ENCODE results near the gene SLC34A1. TPM values are rescaled to one million over a fixed set of nuclear protein-coding genes. Genes with fewer than 3 reads are reported as not detected.

The SLC34A1 gene
- total and polyA plus RNA-seq, 5 donors = not detected

- Histone ChIP-seq H3K9me3 (ENCODE audit: control insufficient read depth, low read length) (no peaks in the 10 kb centered on the region), H3K4me3 (ENCODE audit: low read length) (peak overlapping the region; percentile 57), H3K27ac (ENCODE audit: low read length) (peak overlapping the region; percentile 92), H3K4me1 (ENCODE audit: control insufficient read depth, insufficient read depth, low read length) (peaks cover 11% of the 10 kb centered on the region), H3K27me3 (ENCODE audit: control insufficient read depth, insufficient read depth) (no peaks in the 10 kb centered on the region)
- ATAC-seq (peak in 1 of 2 donors; percentile 0), DNase-seq (peak in 1 of 3 donors; percentile 79)
- 32% methylated on average over 13 of the region's 13 CpGs for WGBS
- intact Hi-C loops (cut with DNase I) = no loop called here
These were observed 41.1 kb downstream of the SLC34A1 start for GRCh38 chr5:177425196-177425800.

- H3K4me1 ChIP-seq (ENCODE audit: control insufficient read depth, insufficient read depth, low read length) = peaks cover 11% of the 10 kb centered on the region
- DNase-seq (peak; percentile 99 to 100 (median 100)), ATAC-seq (peak; percentile 98)
- WGBS = under 1% methylated on average over 52 of the region's 52 CpGs
- no peaks in the 10 kb centered on the region for H3K9me3 ChIP-seq (ENCODE audit: control insufficient read depth, low read length)
- intact Hi-C loops (cut with DNase I) = no loop called here
- no peaks in the 10 kb centered on the region for H3K27me3 ChIP-seq (ENCODE audit: control insufficient read depth, insufficient read depth)
- peak overlapping the region; percentile 92 for H3K27ac ChIP-seq (ENCODE audit: low read length)
- peak overlapping the region; percentile 57 for H3K4me3 ChIP-seq (ENCODE audit: low read length)
These were observed 41.7 kb downstream of the SLC34A1 start for GRCh38 chr5:177425801-177426565.

- WGBS = under 1% methylated on average over 82 of the region's 82 CpGs
- Histone ChIP-seq H3K4me1 (ENCODE audit: control insufficient read depth, insufficient read depth, low read length) (peaks cover 11% of the 10 kb centered on the region), H3K27ac (ENCODE audit: low read length) (peak within 1 kb of the TSS; percentile 93), H3K4me3 (ENCODE audit: low read length) (peak within 1 kb of the TSS; percentile 89), H3K9me3 (ENCODE audit: control insufficient read depth, low read length) (no peaks in the 10 kb centered on the region), H3K27me3 (ENCODE audit: control insufficient read depth, insufficient read depth) (no peaks in the 10 kb centered on the region)
- intact Hi-C loops (cut with DNase I) = no loop called here
- DNase-seq (peak; percentile 41 to 84 (median 76)), ATAC-seq (no peak)
These were observed 42.5 kb downstream of the SLC34A1 start, which contains the start of gene GRK6 for GRCh38 chr5:177426566-177427210. GRK6 (plus strand) TSS chr5:177426676; CDS start chr5:177426846, 170 bp downstream.

GRCh38 chr5:177427211-177427822 lies 43.1 kb downstream of the SLC34A1 start:
- Histone ChIP-seq H3K27me3 (ENCODE audit: control insufficient read depth, insufficient read depth) (no peaks in the 10 kb centered on the region), H3K4me1 (ENCODE audit: control insufficient read depth, insufficient read depth, low read length) (peaks cover 11% of the 10 kb centered on the region)
- intact Hi-C loops (cut with DNase I) = no loop called here

GRCh38 chr5:177427919-177428573 lies 43.8 kb downstream of the SLC34A1 start:
- Histone ChIP-seq H3K27ac (ENCODE audit: low read length) (no peak overlapping the region), H3K4me1 (ENCODE audit: control insufficient read depth, insufficient read depth, low read length) (peaks cover 11% of the 10 kb centered on the region)
- WGBS = 74% methylated on average over 11 of the region's 11 CpGs

More at GRCh38 chr5:177427211-177427822, 43.1 kb downstream of the SLC34A1 start:
- no peak for ATAC-seq
- Histone ChIP-seq H3K4me3 (ENCODE audit: low read length) (peak overlapping the region; percentile 89), H3K9me3 (ENCODE audit: control insufficient read depth, low read length) (no peaks in the 10 kb centered on the region), H3K27ac (ENCODE audit: low read length) (no peak overlapping the region)
- 11% methylated on average over 11 of the region's 11 CpGs for WGBS
- DNase-seq = peak in 1 of 3 donors; percentile 30

GRCh38 chr5:177428574-177429217 lies 44.5 kb downstream of the SLC34A1 start:
- no peaks in the 10 kb centered on the region for H3K27me3 ChIP-seq (ENCODE audit: control insufficient read depth, insufficient read depth)
- intact Hi-C loops (cut with DNase I) = no loop called here
- ATAC-seq = no peak
- no peak overlapping the region for H3K27ac ChIP-seq (ENCODE audit: low read length)
- DNase-seq = peak in 2 of 3 donors; percentile 33 to 45
- 86% methylated on average over 10 of the region's 10 CpGs for WGBS
- H3K4me1 ChIP-seq (ENCODE audit: control insufficient read depth, insufficient read depth, low read length) = peaks cover 11% of the 10 kb centered on the region
- no peaks in the 10 kb centered on the region for H3K9me3 ChIP-seq (ENCODE audit: control insufficient read depth, low read length)
- no peak overlapping the region for H3K4me3 ChIP-seq (ENCODE audit: low read length)

More at GRCh38 chr5:177427919-177428573, 43.8 kb downstream of the SLC34A1 start:
- DNase-seq = peak in 2 of 3 donors; percentile 50 to 60
- no peaks in the 10 kb centered on the region for H3K27me3 ChIP-seq (ENCODE audit: control insufficient read depth, insufficient read depth)
- H3K4me3 ChIP-seq (ENCODE audit: low read length) = peak overlapping the region; percentile 89
- H3K9me3 ChIP-seq (ENCODE audit: control insufficient read depth, low read length) = no peaks in the 10 kb centered on the region
- intact Hi-C loops (cut with DNase I) = no loop called here
- no peak for ATAC-seq

GRCh38 chr5:177429248-177430040 lies 45.2 kb downstream of the SLC34A1 start:
- DNase-seq (peak; percentile 61 to 86 (median 79)), ATAC-seq (no peak)
- H3K9me3 ChIP-seq (ENCODE audit: control insufficient read depth, low read length) = no peaks in the 10 kb centered on the region
- intact Hi-C loops (cut with DNase I) = no loop called here
- peaks cover 11% of the 10 kb centered on the region for H3K4me1 ChIP-seq (ENCODE audit: control insufficient read depth, insufficient read depth, low read length)
- H3K27me3 ChIP-seq (ENCODE audit: control insufficient read depth, insufficient read depth) = no peaks in the 10 kb centered on the region
- H3K4me3 ChIP-seq (ENCODE audit: low read length) = no peak overlapping the region
- 82% methylated on average over 6 of the region's 6 CpGs for WGBS
- H3K27ac ChIP-seq (ENCODE audit: low read length) = no peak overlapping the region

- WGBS = 89% methylated on average over 26 of the region's 26 CpGs
- DNase-seq (peak in 1 of 3 donors; percentile 46), ATAC-seq (no peak)
- H3K9me3 ChIP-seq (ENCODE audit: control insufficient read depth, low read length) = no peaks in the 10 kb centered on the region
- no peaks in the 10 kb centered on the region for H3K27me3 ChIP-seq (ENCODE audit: control insufficient read depth, insufficient read depth)
- H3K4me1 ChIP-seq (ENCODE audit: control insufficient read depth, insufficient read depth, low read length) = peaks cover 11% of the 10 kb centered on the region
- no peak overlapping the region for H3K27ac ChIP-seq (ENCODE audit: low read length)
- no peak overlapping the region for H3K4me3 ChIP-seq (ENCODE audit: low read length)
- intact Hi-C loops (cut with DNase I) = no loop called here
These were observed 46.1 kb downstream of the SLC34A1 start for GRCh38 chr5:177430140-177430951.

- ATAC-seq = no peak
- intact Hi-C loops (cut with DNase I) = no loop called here
- no peak overlapping the region for H3K4me3 ChIP-seq (ENCODE audit: low read length)
- H3K27me3 ChIP-seq (ENCODE audit: control insufficient read depth, insufficient read depth) = no peaks in the 10 kb centered on the region
- peaks cover 7% of the 10 kb centered on the region for H3K4me1 ChIP-seq (ENCODE audit: control insufficient read depth, insufficient read depth, low read length)
- WGBS = 89% methylated on average over 7 of the region's 7 CpGs
- no peak overlapping the region for H3K27ac ChIP-seq (ENCODE audit: low read length)
- no peak for DNase-seq
- H3K9me3 ChIP-seq (ENCODE audit: control insufficient read depth, low read length) = no peaks in the 10 kb centered on the region
These were observed 46.7 kb downstream of the SLC34A1 start for GRCh38 chr5:177430972-177431316.

Data from right cardiac atrium (tissue), 5 donors.